Stimulated activated CD8-positive, alpha-beta memory T cell treated with anti-CD3 and anti-CD28 coated beads, Interleukin-4, amount 100 ng/mL, for 1 hour (primary cell): ENCODE results near the gene HSP90B1.

ENCODE experiments used
- DNase-seq, 2 donors: peaks; one replicate each; pipeline ENCODE4 v3.0.0-alpha.2; 2020; ENCODE audit warnings: low read depth in 2 of 2, low spot score in 1 of 2

The HSP90B1 gene

GRCh38 chr12:103929046-103929783, 995 bp upstream of the HSP90B1 start:
- peak; percentile 59 to 65 for DNase-seq

GRCh38 chr12:103929784-103930033, 501 bp upstream of the HSP90B1 start:
- DNase-seq: no peak

- DNase-seq: no peak
Measured at GRCh38 chr12:103930787-103931735, 851 bp downstream of the HSP90B1 start.

- DNase-seq: no peak
Measured at GRCh38 chr12:103933237-103933636, 3.0 kb downstream of the HSP90B1 start.

GRCh38 chr12:103936679-103937078, 6.5 kb downstream of the HSP90B1 start:
- DNase-seq: no peak

- DNase-seq: no peak
Measured at GRCh38 chr12:103944964-103945363, 14.8 kb downstream of the HSP90B1 start.

GRCh38 chr12:103947871-103948555, 17.8 kb downstream of the HSP90B1 start:
- DNase-seq: no peak

- DNase-seq: no peak
Measured at GRCh38 chr12:103948746-103949406, 18.7 kb downstream of the HSP90B1 start.

- DNase-seq: no peak
Measured at GRCh38 chr12:103952497-103952896, 22.3 kb downstream of the HSP90B1 start.

GRCh38 chr12:103955811-103956508, 25.8 kb downstream of the HSP90B1 start:
- DNase-seq: no peak

GRCh38 chr12:103956509-103957027, 26.4 kb downstream of the HSP90B1 start:
- DNase-seq: no peak

- DNase-seq: no peak
Measured at GRCh38 chr12:103957865-103958388, 27.7 kb downstream of the HSP90B1 start.

- DNase-seq: no peak
Measured at GRCh38 chr12:103958621-103959020, 28.4 kb downstream of the HSP90B1 start.

- no peak for DNase-seq
Measured at GRCh38 chr12:103960616-103961227, 30.5 kb downstream of the HSP90B1 start.

GRCh38 chr12:103962493-103962892, 32.3 kb downstream of the HSP90B1 start:
- no peak for DNase-seq

- no peak for DNase-seq
Measured at GRCh38 chr12:103964805-103965204, 34.6 kb downstream of the HSP90B1 start.

GRCh38 chr12:103965255-103965589, 35.0 kb downstream of the HSP90B1 start:
- no peak for DNase-seq

GRCh38 chr12:103965590-103966504, 35.6 kb downstream of the HSP90B1 start, which contains the start of gene TDG:
TSS of gene TDG (plus strand) at chr12:103965872. CDS start at chr12:103966038, 166 bp downstream.
- peak; percentile 88 to 93 for DNase-seq

- DNase-seq: no peak
Measured at GRCh38 chr12:103966736-103967135, 36.5 kb downstream of the HSP90B1 start.
